GM12892 (cell line): ENCODE results near the gene RTP1. TPM values are rescaled to one million over a fixed set of nuclear protein-coding genes. Genes with fewer than 3 reads are reported as not detected.
"Not testable (repeated sequence)": the region's sequence is repeated elsewhere in the genome, so short reads cannot be mapped to it uniquely, and the experiment has no call there.

ENCODE experiments used
- DNase-seq: peaks from one replicate; pipeline ENCODE4 v3.0.0; 2011; ENCODE audit not compliant: insufficient read length
- FAIRE-seq: peaks from 2 replicates; lab custom pipeline; 2011; peaks lifted over from hg19 to GRCh38; lab: Jason Lieb, UNC
- POLR2A ChIP-seq: IDR thresholded peaks from 2 replicates; pipeline ENCODE4 v1.6.1; 2011; ENCODE audit warnings: low read depth, low read length, control low read depth
- POLR2AphosphoS5 ChIP-seq: IDR thresholded peaks from 2 replicates; pipeline ENCODE4 v1.6.1; 2011; ENCODE audit warnings: low read depth, low read length, control low read depth
- TAF1 ChIP-seq: IDR thresholded peaks from 2 replicates; pipeline ENCODE4 v1.6.1; 2011; ENCODE audit warnings: low read depth, mild to moderate bottlenecking, control low read depth, low read length, borderline replicate concordance
- polyA plus RNA-seq: library from polyadenylated mRNA; unstranded; fragments of >200 nt; gene quantifications from one replicate; pipeline ENCODE4 v1.2.1, GENCODE V29; 2012; ENCODE audit warnings: missing spikeins, inconsistent platforms; ENCODE audit not compliant: missing spikeins

Gene RTP1
- polyA plus RNA-seq: not detected

- TF ChIP-seq POLR2AphosphoS5 (no peak), TAF1 (no peak), POLR2A (no peak)
- DNase-seq: no peak
- FAIRE-seq: no peak
These were observed at the start of gene RTP1 for GRCh38 chr3:187197335-187197649. TSS of gene RTP1 (plus strand) at chr3:187197486. CDS start at chr3:187197516, 30 bp downstream.

- no peak for TF ChIP-seq POLR2A
- no peak for TF ChIP-seq POLR2AphosphoS5
- no peak for TF ChIP-seq TAF1
- FAIRE-seq: no peak
- DNase-seq: no peak
These were observed 47.1 kb upstream of the RTP1 start for GRCh38 chr3:187150186-187150585.

GRCh38 chr3:187150599-187150998 lies 46.7 kb upstream of the RTP1 start:
- DNase-seq (no peak), FAIRE-seq (no peak)
- no peak for TF ChIP-seq TAF1
- no peak for TF ChIP-seq POLR2A
- TF ChIP-seq POLR2AphosphoS5: no peak

- FAIRE-seq (no peak), DNase-seq (no peak)
- TF ChIP-seq POLR2A: no peak
- TF ChIP-seq POLR2AphosphoS5: no peak
- no peak for TF ChIP-seq TAF1
These were observed 35.7 kb upstream of the RTP1 start for GRCh38 chr3:187161556-187161955.

- DNase-seq (no peak), FAIRE-seq (no peak)
- no peak for TF ChIP-seq TAF1
These were observed 34.9 kb upstream of the RTP1 start for GRCh38 chr3:187162265-187162953.

GRCh38 chr3:187165144-187165543 lies 32.1 kb upstream of the RTP1 start:
- DNase-seq (no peak), FAIRE-seq (peak; percentile 80)
- TF ChIP-seq TAF1 (no peak), POLR2AphosphoS5 (no peak), POLR2A (no peak)

- FAIRE-seq: no peak
- TF ChIP-seq POLR2AphosphoS5 (no peak), POLR2A (no peak), TAF1 (no peak)
- no peak for DNase-seq
These were observed 30.5 kb upstream of the RTP1 start for GRCh38 chr3:187166750-187167149.

GRCh38 chr3:187167777-187168176 lies 29.5 kb upstream of the RTP1 start:
- TF ChIP-seq TAF1 (no peak), POLR2AphosphoS5 (no peak), POLR2A (no peak)
- DNase-seq: no peak
- FAIRE-seq: no peak

- DNase-seq: no peak
- TF ChIP-seq TAF1: no peak
- no peak for TF ChIP-seq POLR2A
- TF ChIP-seq POLR2AphosphoS5: no peak
- FAIRE-seq: no peak
These were observed 27.9 kb upstream of the RTP1 start for GRCh38 chr3:187169231-187169960.

GRCh38 chr3:187170911-187171310 lies 26.4 kb upstream of the RTP1 start:
- FAIRE-seq, DNase-seq: not testable (repeated sequence)

- FAIRE-seq (no peak), DNase-seq (no peak)
- TF ChIP-seq POLR2AphosphoS5: no peak
- TF ChIP-seq POLR2A: no peak
- no peak for TF ChIP-seq TAF1
These were observed 24.4 kb upstream of the RTP1 start for GRCh38 chr3:187172929-187173328.

GRCh38 chr3:187181454-187182170 lies 15.7 kb upstream of the RTP1 start:
- FAIRE-seq (no peak), DNase-seq (no peak)
- no peak for TF ChIP-seq TAF1
- TF ChIP-seq POLR2AphosphoS5: no peak
- TF ChIP-seq POLR2A: no peak

GRCh38 chr3:187183210-187183862 lies 13.9 kb upstream of the RTP1 start:
- DNase-seq (no peak), FAIRE-seq (no peak)
- TF ChIP-seq POLR2A: no peak
- no peak for TF ChIP-seq TAF1
- TF ChIP-seq POLR2AphosphoS5: no peak

- TF ChIP-seq POLR2A (no peak), POLR2AphosphoS5 (no peak), TAF1 (no peak)
- FAIRE-seq (no peak), DNase-seq (no peak)
These were observed 13.4 kb upstream of the RTP1 start for GRCh38 chr3:187183903-187184302.
